Heart left ventricle (tissue), 13 donors: ENCODE data around the gene ZC3HAV1.
"Not testable (repeated sequence)": the region's sequence is repeated elsewhere in the genome, so short reads cannot be mapped to it uniquely, and the experiment has no call there.

Experiments used
- CTCF ChIP-seq, 12 donors: fragments of 200-600 bp; sonication (generic) in 4 of 12; IDR thresholded peaks; one replicate each; pipeline versions ENCODE4 v1.5.0 to v1.8.0; 2018 to 2022; ENCODE audit warnings: antibody characterized with exemption in 12 of 12, mild to moderate bottlenecking in 5 of 12
- POLR2A ChIP-seq, 2 donors: fragments of 450-650 bp; IDR thresholded peaks; one replicate each; pipeline ENCODE4 v1.6.1; 2017; ENCODE audit warnings: antibody characterized with exemption in 2 of 2, mild to moderate bottlenecking in 2 of 2, moderate library complexity in 2 of 2
- donor health status: ischemic (EF 13 %, LVEDD 7.1; RV severe dilation, severe dysfunction).
- donor health status: DM: no; HTN: yes; CAD: no.
- donor health status: DM: no; HTN: no; CAD: no.
- donor health status: ischemic (EF 25% LVEDD 6.9; RV normal size, moderate dysfunction).
- donor health status: ischemic (EF 25% LVEDD 5.7; RV mildly dilated, moderate dysfunction).
- donor health status: ischemic (EF 35%, LVEDD 5.7; RV mildly dilated, moderate dysfunction).
- donor health status: nonischemic (EF 11% LVEDD 7.7; RV severe dilation, severe dysfunction).
- donor health status: DM: yes; HTN: yes; CAD: no.
- donor health status: PGD.
- donor health status: ischemic (EF 29% LVEDD 5.4; RV normal size, mild dysfunction).
- donor health status: nonischemic (EF 23%, LVEDD 6.1; RV moderate dilation, normal function).

GRCh38 chr7:139124995-139125394 lies 15.5 kb upstream of the ZC3HAV1 start:
- not testable (repeated sequence) for TF ChIP-seq CTCF, POLR2A (IDR thresholded peaks at IDR 0.05)
